K562 (cell line): Measurements from ENCODE around the gene TPD52L1. TPM values are rescaled to one million over a fixed set of nuclear protein-coding genes. Genes with fewer than 3 reads are reported as not detected.
A peak's percentile ranks its signal among the peaks of the same experiment; 100 is the strongest.

ENCODE experiments used
- C11orf30 ChIP-seq: fragments of 450-650 bp; IDR thresholded peaks from 2 replicates; pipeline ENCODE4 v1.6.1; 2016; ENCODE audit warnings: low read depth, mild to moderate bottlenecking
- HLTF ChIP-seq: fragments of 450-650 bp; IDR thresholded peaks from 2 replicates; pipeline ENCODE4 v1.6.1; 2016
- KDM1A ChIP-seq, 2 experiments: fragments of 450-650 bp; IDR thresholded peaks; 2 replicates each; pipeline ENCODE4 v1.6.1; 2016; ENCODE audit warnings: mild to moderate bottlenecking in 2 of 2
- LARP7 ChIP-seq: fragments of 450-650 bp; IDR thresholded peaks from 2 replicates; pipeline ENCODE4 v1.6.1; 2016
- POLR2AphosphoS2 ChIP-seq: IDR thresholded peaks from 2 replicates; pipeline ENCODE4 v1.6.1; 2012; ENCODE audit warnings: low read length, improper control_type of control experiment
- RHOXF2B ChIP-seq: fragments of 250-450 bp; sonication (Bioruptor Pico); conservative IDR thresholded peaks from 2 replicates; pipeline ENCODE4 v1.5.1; 2021
- SIN3A ChIP-seq, 2 experiments: fragments of 150-350 bp in 1 of 2; IDR thresholded peaks; 2 replicates each; pipeline ENCODE4 v1.6.1; 2011 to 2016; ENCODE audit warnings: borderline replicate concordance in 2 of 2, low read depth in 2 of 2, low read length in 2 of 2, mild to moderate bottlenecking in 2 of 2, moderate library complexity in 2 of 2; ENCODE audit not compliant: control insufficient read depth in 1 of 2
- SLC30A9 ChIP-seq: fragments of 250-450 bp; sonication (Bioruptor Pico); IDR thresholded peaks from 2 replicates; pipeline ENCODE4 v1.8.0; 2022; ENCODE audit warnings: mild to moderate bottlenecking, moderate library complexity
- SMARCA4 ChIP-seq: fragments of 450-650 bp; IDR thresholded peaks from 2 replicates; pipeline ENCODE4 v1.6.1; 2016
- SOX6 ChIP-seq: fragments of 450-650 bp; IDR thresholded peaks from 2 replicates; pipeline ENCODE4 v1.6.1; 2014; ENCODE audit warnings: mild to moderate bottlenecking
- TAF15 ChIP-seq: fragments of 200-400 bp; formaldehyde crosslinking; IDR thresholded peaks from 2 replicates; pipeline ENCODE4 v1.6.1; 2017; ENCODE audit warnings: mild to moderate bottlenecking, low read depth, low read length, moderate library complexity
- ZKSCAN3 ChIP-seq: fragments of 250-450 bp; sonication (Bioruptor Pico); IDR thresholded peaks from 2 replicates; pipeline ENCODE4 v1.4.0; 2020
- ZNF133 ChIP-seq: fragments of 250-450 bp; sonication (Bioruptor Pico); IDR thresholded peaks from 2 replicates; pipeline ENCODE4 v1.4.0; 2020; ENCODE audit warnings: mild to moderate bottlenecking
- ZNF41 ChIP-seq: fragments of 250-450 bp; sonication (Bioruptor Pico); conservative IDR thresholded peaks from 2 replicates; pipeline ENCODE4 v1.4.0; 2020; ENCODE audit warnings: mild to moderate bottlenecking
- ZNF780A ChIP-seq: fragments of 250-450 bp; sonication (Bioruptor Pico); IDR thresholded peaks from 2 replicates; pipeline ENCODE4 v1.5.0; 2021; ENCODE audit warnings: mild to moderate bottlenecking
- ZSCAN29 ChIP-seq: fragments of 450-650 bp; IDR thresholded peaks from 2 replicates; pipeline ENCODE4 v1.6.1; 2017
- ZZZ3 ChIP-seq: fragments of 450-650 bp; IDR thresholded peaks from 2 replicates; pipeline ENCODE4 v1.6.1; 2016; ENCODE audit warnings: antibody characterized with exemption, mild to moderate bottlenecking, moderate library complexity
- polyA plus RNA-seq, 8 experiments: library from polyadenylated mRNA; depleted of rRNA in 4 of 8; stranded (reverse) in 5 of 8; unstranded in 3 of 8; fragments of >200 nt; fragmentation: Nextera tagmentation in 2 of 8; fragmentation: Illumina TruSeq in 1 of 8; extraction: Ambion mirVana in 2 of 8; extraction: Trizol in 1 of 8; gene quantifications; 2 replicates each; pipeline versions ENCODE4 v1.2.1 to v1.2.3, GENCODE V29; 2011 to 2014; ENCODE audit warnings: inconsistent platforms in 1 of 8, missing spikeins in 1 of 8
- total RNA-seq, 7 experiments: library from RNA; depleted of rRNA in 6 of 7; stranded (reverse); fragments of >200 nt in 6 of 7; fragmentation: Illumina TruSeq in 2 of 7; extraction: Trizol in 2 of 7; gene quantifications; 2 replicates each; pipeline versions ENCODE4 v1.2.1 to v1.2.3, GENCODE V29; 2011 to 2021; ENCODE audit warnings: low replicate concordance in 1 of 7
- TF ChIP-seq, protein P1 (sequence below): sonication (generic); formaldehyde crosslinking; IDR thresholded peaks from 2 replicates; pipeline ENCODE4 v1.8.0; 2022; ENCODE audit warnings: missing genetic modification reagents, mild to moderate bottlenecking, borderline replicate concordance
- TF ChIP-seq, protein P2 (sequence below): fragments of 250-450 bp; sonication (Bioruptor Pico); IDR thresholded peaks from 2 replicates; pipeline ENCODE4 v1.5.0; 2020; ENCODE audit warnings: mild to moderate bottlenecking
- TF ChIP-seq, protein P3 (sequence below): sonication (generic); formaldehyde crosslinking; IDR thresholded peaks from 2 replicates; pipeline ENCODE4 v1.9.0; 2022; ENCODE audit warnings: mild to moderate bottlenecking, missing genetic modification reagents

Gene TPD52L1
- total and polyA plus RNA-seq, 9 of the 15 experiments (the other 6 are each of a cell fraction or from before 2014, with no cell fraction given): 12.9 to 149 (median 75.7) TPM

DNA sequence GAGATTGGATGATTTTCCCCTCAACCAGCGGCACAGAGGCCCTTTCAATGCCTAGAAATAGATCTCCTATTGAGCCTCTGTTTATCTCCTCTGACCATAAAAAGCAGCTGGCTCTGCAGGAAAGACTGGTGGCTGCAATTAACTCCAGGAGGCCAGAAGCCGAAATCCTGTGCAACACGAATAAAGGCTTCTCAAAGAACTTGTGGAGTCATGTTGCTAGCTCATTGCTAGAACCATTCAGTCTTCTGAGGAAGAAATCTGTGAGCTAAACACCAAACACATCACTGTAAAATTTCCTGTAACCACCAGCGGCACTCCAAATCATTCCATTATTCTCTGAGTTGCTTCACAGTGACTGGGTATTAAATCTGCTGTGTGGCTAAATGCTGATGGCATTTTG lies 49.1 kb upstream of the TPD52L1 start (continued):
- TF ChIP-seq, protein P1, sequence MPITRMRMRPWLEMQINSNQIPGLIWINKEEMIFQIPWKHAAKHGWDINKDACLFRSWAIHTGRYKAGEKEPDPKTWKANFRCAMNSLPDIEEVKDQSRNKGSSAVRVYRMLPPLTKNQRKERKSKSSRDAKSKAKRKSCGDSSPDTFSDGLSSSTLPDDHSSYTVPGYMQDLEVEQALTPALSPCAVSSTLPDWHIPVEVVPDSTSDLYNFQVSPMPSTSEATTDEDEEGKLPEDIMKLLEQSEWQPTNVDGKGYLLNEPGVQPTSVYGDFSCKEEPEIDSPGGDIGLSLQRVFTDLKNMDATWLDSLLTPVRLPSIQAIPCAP (CRISPR knock-in tag): no peak
- no peak for TF ChIP-seq ZNF41
- 0 out of 2 replicates have a peak, but pooled peaks have one; percentile 48 for TF ChIP-seq SMARCA4
- TF ChIP-seq HLTF: no peak
- TF ChIP-seq ZNF133 (CRISPR knock-in tag): no peak
- TF ChIP-seq, protein P2, sequence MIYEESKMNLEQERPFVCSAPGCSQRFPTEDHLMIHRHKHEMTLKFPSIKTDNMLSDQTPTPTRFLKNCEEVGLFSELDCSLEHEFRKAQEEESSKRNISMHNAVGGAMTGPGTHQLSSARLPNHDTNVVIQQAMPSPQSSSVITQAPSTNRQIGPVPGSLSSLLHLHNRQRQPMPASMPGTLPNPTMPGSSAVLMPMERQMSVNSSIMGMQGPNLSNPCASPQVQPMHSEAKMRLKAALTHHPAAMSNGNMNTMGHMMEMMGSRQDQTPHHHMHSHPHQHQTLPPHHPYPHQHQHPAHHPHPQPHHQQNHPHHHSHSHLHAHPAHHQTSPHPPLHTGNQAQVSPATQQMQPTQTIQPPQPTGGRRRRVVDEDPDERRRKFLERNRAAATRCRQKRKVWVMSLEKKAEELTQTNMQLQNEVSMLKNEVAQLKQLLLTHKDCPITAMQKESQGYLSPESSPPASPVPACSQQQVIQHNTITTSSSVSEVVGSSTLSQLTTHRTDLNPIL (CRISPR knock-in tag): no peak
- TF ChIP-seq ZSCAN29: no peak
- TF ChIP-seq ZKSCAN3: no peak
- no peak for TF ChIP-seq LARP7
- no peak for TF ChIP-seq SOX6
- no peak for TF ChIP-seq ZZZ3
- TF ChIP-seq C11orf30: peak; percentile 59
- no peak for TF ChIP-seq ZNF780A
- TF ChIP-seq, protein P3, sequence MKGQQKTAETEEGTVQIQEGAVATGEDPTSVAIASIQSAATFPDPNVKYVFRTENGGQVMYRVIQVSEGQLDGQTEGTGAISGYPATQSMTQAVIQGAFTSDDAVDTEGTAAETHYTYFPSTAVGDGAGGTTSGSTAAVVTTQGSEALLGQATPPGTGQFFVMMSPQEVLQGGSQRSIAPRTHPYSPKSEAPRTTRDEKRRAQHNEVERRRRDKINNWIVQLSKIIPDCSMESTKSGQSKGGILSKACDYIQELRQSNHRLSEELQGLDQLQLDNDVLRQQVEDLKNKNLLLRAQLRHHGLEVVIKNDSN (CRISPR knock-in tag): no peak
- TF ChIP-seq POLR2AphosphoS2: no peak
- TF ChIP-seq SLC30A9 (CRISPR knock-in tag): no peak
- no peak for TF ChIP-seq TAF15
- no peak for TF ChIP-seq SIN3A (IDR thresholded peaks at IDR 0.05; ENCODE audit: borderline replicate concordance in 2 of 2, control insufficient read depth in 1 of 2, low read depth in 2 of 2, low read length in 2 of 2)
- TF ChIP-seq RHOXF2B (CRISPR knock-in tag): no peak
- TF ChIP-seq KDM1A (IDR thresholded peaks at IDR 0.05): peak; percentile 34 to 54; a peak in 2 of 4 replicates
